HTERT RPE-1 (cell line): ENCODE results near the gene TBPL2.

ENCODE experiments used
- in situ Hi-C: fragments of 300-500 bp; cut with MboI; formaldehyde crosslinking; loops from 4 replicates; pipeline ENCODE4 v1.14.3; 2020; ENCODE audit warnings: low sequenced_read_pairs

TBPL2 gene

DNA sequence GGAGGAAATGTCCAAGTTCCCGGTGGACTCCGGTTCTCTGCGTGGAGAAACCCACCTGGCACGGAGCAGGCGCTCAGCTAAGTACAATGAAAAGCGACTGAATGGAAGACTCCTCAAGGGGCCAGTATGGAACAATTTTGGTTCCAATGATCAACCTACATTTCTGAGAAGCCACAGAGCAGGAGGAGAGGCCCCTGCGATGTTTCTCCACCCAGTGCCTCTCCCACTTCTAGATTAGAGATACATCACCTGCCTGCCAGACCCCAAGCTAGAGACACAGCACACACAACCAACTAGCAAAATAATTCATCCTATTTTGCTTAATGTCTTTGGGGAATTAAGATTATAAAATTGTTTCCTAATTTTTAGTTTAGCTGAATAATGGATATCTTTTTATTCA lies 67.6 kb downstream of the TBPL2 start:
- in situ Hi-C loops, result no loop called here

DNA sequence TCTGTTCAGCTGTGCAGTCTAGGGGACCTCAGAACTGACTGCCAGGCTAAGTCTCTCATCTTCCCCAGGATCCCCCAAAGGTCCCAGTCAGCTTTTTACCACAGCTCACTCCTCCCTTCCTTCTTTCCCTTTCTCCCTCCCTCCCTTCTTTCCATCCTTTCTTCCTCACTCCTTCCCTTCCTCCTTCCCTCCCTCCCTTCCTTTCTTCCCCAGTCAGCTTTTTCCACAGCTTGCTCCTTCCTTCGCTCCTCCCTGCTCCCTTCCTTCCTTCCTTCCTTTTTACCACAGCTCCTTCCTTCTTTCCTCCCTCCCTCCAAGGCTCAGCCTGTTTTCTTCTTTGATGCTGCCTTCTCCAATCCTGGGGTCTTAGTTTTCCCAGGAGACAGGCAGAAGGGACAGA lies 68.0 kb downstream of the TBPL2 start:
- in situ Hi-C loops, result no loop called here

DNA sequence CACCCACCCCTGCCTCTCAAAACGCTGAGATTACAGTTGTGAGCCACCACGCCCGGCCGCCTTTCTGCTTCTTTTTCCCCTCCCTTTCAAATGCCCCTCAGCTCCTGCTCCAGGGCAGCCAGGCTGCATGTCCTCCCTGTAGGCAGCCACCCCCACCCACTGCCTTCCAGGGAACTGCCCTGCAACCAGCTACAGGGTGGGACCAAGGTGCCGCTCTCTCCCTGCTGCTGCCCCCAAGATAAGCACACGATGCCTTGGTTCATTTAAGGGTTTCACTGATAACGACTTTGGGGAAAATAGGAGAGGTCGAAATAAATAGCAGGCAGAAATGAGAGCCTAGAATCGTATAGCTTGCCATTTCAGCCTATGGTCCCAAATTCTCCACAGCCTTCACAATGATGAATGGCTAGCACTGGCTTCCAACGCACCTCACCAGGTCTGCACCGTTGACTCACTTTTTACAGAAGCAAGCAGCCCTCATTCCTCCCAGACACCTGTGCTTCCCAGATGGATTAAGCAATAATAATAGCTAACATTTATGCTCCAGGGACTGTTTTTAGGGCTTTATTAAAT lies 69.4 kb downstream of the TBPL2 start:
- in situ Hi-C loops, result no loop called here

DNA sequence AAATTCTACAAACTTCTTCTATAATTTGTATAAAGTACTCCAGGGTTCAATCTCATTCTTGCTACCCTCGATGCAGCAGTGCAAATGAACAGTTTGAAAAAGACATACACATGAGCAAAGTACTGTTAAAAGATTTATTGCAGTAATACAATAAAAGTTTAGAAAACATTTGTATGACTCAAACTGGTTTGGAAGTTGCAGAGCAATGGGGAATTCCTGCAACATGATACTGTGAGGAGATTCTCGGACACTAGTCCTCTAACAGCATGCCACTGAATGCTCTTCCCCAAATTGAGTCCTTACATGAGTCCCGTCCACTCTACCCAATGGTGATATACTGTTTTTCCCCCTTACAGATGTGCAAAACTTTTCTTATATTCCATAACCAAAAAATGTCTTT lies 74.1 kb downstream of the TBPL2 start:
- in situ Hi-C loops, result no loop called here
